Panc1 (cell line): ENCODE measurements around the gene SH3PXD2B.

ENCODE experiments used
- POLR2AphosphoS5 ChIP-seq: IDR thresholded peaks from 2 replicates; pipeline ENCODE4 v1.6.1; 2012; ENCODE audit warnings: mild to moderate bottlenecking, low read depth, low read length, moderate library complexity
- TF ChIP-seq, protein P1 (sequence below): fragments of 450-650 bp; IDR thresholded peaks from 2 replicates; pipeline ENCODE4 v1.5.1; 2017; ENCODE audit warnings: mild to moderate bottlenecking
- TF ChIP-seq, protein P2 (sequence below), 2 experiments: IDR thresholded peaks; 2 replicates each; pipeline ENCODE4 v1.6.1; 2011 to 2012; ENCODE audit warnings: low read depth in 2 of 2, control low read depth in 1 of 2, low read length in 1 of 2, mild to moderate bottlenecking in 1 of 2, moderate library complexity in 1 of 2; ENCODE audit not compliant: insufficient read depth in 1 of 2

GRCh38 chr5:172426086-172426485, 28.2 kb downstream of the SH3PXD2B start:
- no peak for TF ChIP-seq POLR2AphosphoS5
- TF ChIP-seq, protein P1, sequence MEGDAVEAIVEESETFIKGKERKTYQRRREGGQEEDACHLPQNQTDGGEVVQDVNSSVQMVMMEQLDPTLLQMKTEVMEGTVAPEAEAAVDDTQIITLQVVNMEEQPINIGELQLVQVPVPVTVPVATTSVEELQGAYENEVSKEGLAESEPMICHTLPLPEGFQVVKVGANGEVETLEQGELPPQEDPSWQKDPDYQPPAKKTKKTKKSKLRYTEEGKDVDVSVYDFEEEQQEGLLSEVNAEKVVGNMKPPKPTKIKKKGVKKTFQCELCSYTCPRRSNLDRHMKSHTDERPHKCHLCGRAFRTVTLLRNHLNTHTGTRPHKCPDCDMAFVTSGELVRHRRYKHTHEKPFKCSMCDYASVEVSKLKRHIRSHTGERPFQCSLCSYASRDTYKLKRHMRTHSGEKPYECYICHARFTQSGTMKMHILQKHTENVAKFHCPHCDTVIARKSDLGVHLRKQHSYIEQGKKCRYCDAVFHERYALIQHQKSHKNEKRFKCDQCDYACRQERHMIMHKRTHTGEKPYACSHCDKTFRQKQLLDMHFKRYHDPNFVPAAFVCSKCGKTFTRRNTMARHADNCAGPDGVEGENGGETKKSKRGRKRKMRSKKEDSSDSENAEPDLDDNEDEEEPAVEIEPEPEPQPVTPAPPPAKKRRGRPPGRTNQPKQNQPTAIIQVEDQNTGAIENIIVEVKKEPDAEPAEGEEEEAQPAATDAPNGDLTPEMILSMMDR, result no peak
- TF ChIP-seq, protein P2, sequence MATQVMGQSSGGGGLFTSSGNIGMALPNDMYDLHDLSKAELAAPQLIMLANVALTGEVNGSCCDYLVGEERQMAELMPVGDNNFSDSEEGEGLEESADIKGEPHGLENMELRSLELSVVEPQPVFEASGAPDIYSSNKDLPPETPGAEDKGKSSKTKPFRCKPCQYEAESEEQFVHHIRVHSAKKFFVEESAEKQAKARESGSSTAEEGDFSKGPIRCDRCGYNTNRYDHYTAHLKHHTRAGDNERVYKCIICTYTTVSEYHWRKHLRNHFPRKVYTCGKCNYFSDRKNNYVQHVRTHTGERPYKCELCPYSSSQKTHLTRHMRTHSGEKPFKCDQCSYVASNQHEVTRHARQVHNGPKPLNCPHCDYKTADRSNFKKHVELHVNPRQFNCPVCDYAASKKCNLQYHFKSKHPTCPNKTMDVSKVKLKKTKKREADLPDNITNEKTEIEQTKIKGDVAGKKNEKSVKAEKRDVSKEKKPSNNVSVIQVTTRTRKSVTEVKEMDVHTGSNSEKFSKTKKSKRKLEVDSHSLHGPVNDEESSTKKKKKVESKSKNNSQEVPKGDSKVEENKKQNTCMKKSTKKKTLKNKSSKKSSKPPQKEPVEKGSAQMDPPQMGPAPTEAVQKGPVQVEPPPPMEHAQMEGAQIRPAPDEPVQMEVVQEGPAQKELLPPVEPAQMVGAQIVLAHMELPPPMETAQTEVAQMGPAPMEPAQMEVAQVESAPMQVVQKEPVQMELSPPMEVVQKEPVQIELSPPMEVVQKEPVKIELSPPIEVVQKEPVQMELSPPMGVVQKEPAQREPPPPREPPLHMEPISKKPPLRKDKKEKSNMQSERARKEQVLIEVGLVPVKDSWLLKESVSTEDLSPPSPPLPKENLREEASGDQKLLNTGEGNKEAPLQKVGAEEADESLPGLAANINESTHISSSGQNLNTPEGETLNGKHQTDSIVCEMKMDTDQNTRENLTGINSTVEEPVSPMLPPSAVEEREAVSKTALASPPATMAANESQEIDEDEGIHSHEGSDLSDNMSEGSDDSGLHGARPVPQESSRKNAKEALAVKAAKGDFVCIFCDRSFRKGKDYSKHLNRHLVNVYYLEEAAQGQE (IDR thresholded peaks at IDR 0.05; ENCODE audit: insufficient read depth in 1 of 2, low read depth in 2 of 2, low read length in 1 of 2), result no peak
